HCT116 (cell line): ENCODE data around the gene CABP2. TPM values are rescaled to one million over a fixed set of nuclear protein-coding genes. Genes with fewer than 3 reads are reported as not detected.

ENCODE experiments used
- ATAC-seq: fragments of 200-7000 bp; cut with Tn5 transposase; 2 replicates; pipeline ENCODE4 v1.9.1; 2020; ENCODE audit warnings: mild to moderate bottlenecking, moderate library complexity
- BruUV-seq: library from RNA; stranded (reverse); fragments of 400-500 nt; replicated peaks from 2 replicates; lab custom pipeline; 2021; lab: Mats Ljungman, UMichigan
- CTCF ChIA-PET: fragments of 300-600 bp; sonication (Branson Sonifier 250); formaldehyde crosslinking; loops from one replicate; lab custom pipeline; 2021; ENCODE audit warnings: antibody characterized with exemption; lab: Charles Lee
- POLR2A ChIA-PET: fragments of 300-600, 350-600 bp; sonication (Branson Sonifier 250); formaldehyde crosslinking; loops from one replicate; lab custom pipeline; 2021; ENCODE audit warnings: antibody characterized with exemption; lab: Charles Lee
- RAD21 ChIA-PET, 2 experiments: fragments of 300-600 bp; sonication (Branson Sonifier 250); formaldehyde crosslinking; loops; one replicate each; lab custom pipeline; 2023; ENCODE audit warnings: low total read pairs in 2 of 2; ENCODE audit not compliant: uncharacterized antibody in 2 of 2, unreplicated experiment in 2 of 2, low non-redundant PET in 1 of 2; lab: Charles Lee
- DNase-seq: peaks from one replicate; pipeline ENCODE4 v3.0.0-alpha.2; 2010; ENCODE audit warnings: low read depth, low spot score
- H2AFZ ChIP-seq: fragments of 200-600 bp; shearing (Covaris generic), sonication (generic); 2 replicates; pipeline ENCODE4 v1.6.1; 2017; ENCODE audit warnings: low read depth, mixed run types, mixed read lengths, antibody characterized with exemption, low read length; ENCODE audit not compliant: poor library complexity, severe bottlenecking
- H3K27ac ChIP-seq: 2 replicates; pipeline ENCODE4 v1.5.1; 2012; ENCODE audit warnings: low read depth, low read length
- H3K27me3 ChIP-seq: fragments of 200-600 bp; sonication (generic); 2 replicates; pipeline ENCODE4 v1.6.1; 2016; ENCODE audit warnings: mixed run types, low read length, mixed read lengths; ENCODE audit not compliant: insufficient read depth
- H3K36me3 ChIP-seq, 2 experiments: fragments of 200-500 bp in 1 of 2; fragments of 200-600 bp in 1 of 2; sonication (Bioruptor generic) in 1 of 2; sonication (generic) in 1 of 2; 2 replicates each; pipeline versions ENCODE4 v1.5.1 to v1.6.1; 2014 to 2016; ENCODE audit warnings: low read length in 2 of 2, inconsistent platforms in 1 of 2, mixed read lengths in 1 of 2, mixed run types in 1 of 2; ENCODE audit not compliant: insufficient read depth in 2 of 2, control insufficient read depth in 1 of 2
- H3K4me1 ChIP-seq, 2 experiments: fragments of 200-600 bp in 1 of 2; sonication (generic) in 1 of 2; 2 replicates each; pipeline versions ENCODE4 v1.5.1 to v1.6.1; 2012 to 2017; ENCODE audit warnings: low read length in 2 of 2, inconsistent platforms in 1 of 2, mild to moderate bottlenecking in 1 of 2, mixed read lengths in 1 of 2, mixed run types in 1 of 2, moderate library complexity in 1 of 2; ENCODE audit not compliant: insufficient read depth in 2 of 2, control insufficient read depth in 1 of 2
- H3K4me2 ChIP-seq: fragments of 200-600 bp; sonication (generic); 2 replicates; pipeline ENCODE4 v1.6.1; 2017; ENCODE audit warnings: mixed run types, low read length, mixed read lengths
- H3K4me3 ChIP-seq, 2 experiments: fragments of 200-600 bp in 1 of 2; sonication (generic) in 1 of 2; replicated peaks in 1 of 2; 2 replicates each; pipeline ENCODE4 v1.5.1; 2011 to 2016; ENCODE audit warnings: low read length in 2 of 2, control low read depth in 1 of 2, low read depth in 1 of 2, mild to moderate bottlenecking in 1 of 2, mixed read lengths in 1 of 2, mixed run types in 1 of 2
- H3K79me2 ChIP-seq: fragments of 200-600 bp; sonication (generic); 2 replicates; pipeline ENCODE4 v1.6.1; 2017; ENCODE audit warnings: mild to moderate bottlenecking, mixed run types, low read length, moderate library complexity, mixed read lengths; ENCODE audit not compliant: insufficient read depth
- H3K9ac ChIP-seq: fragments of 200-600 bp; sonication (generic); 2 replicates; pipeline ENCODE4 v1.6.1; 2016; ENCODE audit warnings: low read length, mixed read lengths
- H3K9me2 ChIP-seq: fragments of 200-600 bp; sonication (generic), shearing (Covaris generic); 2 replicates; pipeline ENCODE4 v1.6.1; 2017; ENCODE audit warnings: mixed run types, mild to moderate bottlenecking, moderate library complexity; ENCODE audit not compliant: insufficient read depth
- H3K9me3 ChIP-seq, 2 experiments: fragments of 200-500 bp in 1 of 2; fragments of 200-600 bp in 1 of 2; sonication (Bioruptor generic) in 1 of 2; sonication (generic) in 1 of 2; 2 replicates each; pipeline ENCODE4 v1.6.1; 2014 to 2017; ENCODE audit warnings: low read length in 2 of 2, mixed read lengths in 2 of 2, inconsistent platforms in 1 of 2, low read depth in 1 of 2, mild to moderate bottlenecking in 1 of 2, mixed run types in 1 of 2, moderate library complexity in 1 of 2; ENCODE audit not compliant: control insufficient read depth in 1 of 2, insufficient read depth in 1 of 2
- H4K20me1 ChIP-seq: fragments of 200-600 bp; sonication (generic), shearing (Covaris generic); 2 replicates; pipeline ENCODE4 v1.6.1; 2017; ENCODE audit warnings: mixed run types, mild to moderate bottlenecking, moderate library complexity; ENCODE audit not compliant: insufficient read depth
- CBX3 ChIP-seq: IDR thresholded peaks from 2 replicates; pipeline ENCODE4 v1.6.1; 2012; ENCODE audit warnings: low read depth
- CEBPB ChIP-seq: IDR thresholded peaks from 2 replicates; pipeline ENCODE4 v1.6.1; 2012; ENCODE audit warnings: low read depth
- EGR1 ChIP-seq: IDR thresholded peaks from 2 replicates; pipeline ENCODE4 v1.6.1; 2012; ENCODE audit warnings: low read depth
- EZH2 ChIP-seq: fragments of 200-600 bp; sonication (generic); IDR thresholded peaks from 2 replicates; pipeline ENCODE4 v1.6.1; 2017; ENCODE audit warnings: antibody characterized with exemption, mixed run types
- EZH2phosphoT487 ChIP-seq: fragments of 200-600 bp; IDR thresholded peaks from 2 replicates; pipeline ENCODE4 v1.6.1; 2018; ENCODE audit warnings: antibody characterized with exemption, borderline replicate concordance
- FOSL1 ChIP-seq: IDR thresholded peaks from 2 replicates; pipeline ENCODE4 v1.6.1; 2012; ENCODE audit warnings: low read depth
- POLR2AphosphoS5 ChIP-seq: IDR thresholded peaks from 2 replicates; pipeline ENCODE4 v1.6.1; 2011; ENCODE audit warnings: mild to moderate bottlenecking, low read depth, low read length, moderate library complexity
- RAD21 ChIP-seq: IDR thresholded peaks from 2 replicates; pipeline ENCODE4 v1.6.1; 2012; ENCODE audit warnings: low read depth, mild to moderate bottlenecking
- SP1 ChIP-seq: IDR thresholded peaks from 2 replicates; pipeline ENCODE4 v1.6.1; 2012; ENCODE audit warnings: low read depth
- SRF ChIP-seq: IDR thresholded peaks from 2 replicates; pipeline ENCODE4 v1.6.1; 2012; ENCODE audit warnings: low read depth
- TCF7L2 ChIP-seq: IDR thresholded peaks from 2 replicates; pipeline ENCODE4 v1.7.0; 2011; ENCODE audit warnings: borderline replicate concordance, inconsistent platforms; ENCODE audit not compliant: insufficient read depth, insufficient read length; ENCODE audit errors: extremely low read depth
- ZNF274 ChIP-seq: fragments of 200-500 bp; sonication (Bioruptor generic); IDR thresholded peaks from 2 replicates; pipeline ENCODE4 v1.6.1; 2014; ENCODE audit warnings: mild to moderate bottlenecking, low read depth, low read length, inconsistent platforms
- intact Hi-C: fragments of 100-400 bp; cut with micrococcal nuclease; formaldehyde crosslinking; loops from 2 replicates; pipeline ENCODE4 v1.10.0; 2022
- total RNA-seq: library from RNA; stranded (reverse); gene quantifications from one replicate; pipeline ENCODE4 v1.2.1, GENCODE V29; 2021; ENCODE audit not compliant: unreplicated experiment
- TF ChIP-seq, protein P1 (sequence below), 3 experiments: fragments of 200-600 bp in 1 of 3; sonication (generic) in 1 of 3; IDR thresholded peaks in 2 of 3; conservative IDR thresholded peaks in 1 of 3; 2 replicates each; pipeline ENCODE4 v1.5.1; 2012 to 2017; ENCODE audit warnings: low read depth in 2 of 3, low read length in 2 of 3, antibody characterized with exemption in 1 of 3, borderline replicate concordance in 1 of 3, control low read depth in 1 of 3, mild to moderate bottlenecking in 1 of 3, mixed read lengths in 1 of 3, mixed run types in 1 of 3, moderate library complexity in 1 of 3; ENCODE audit not compliant: insufficient read depth in 1 of 3
- TF ChIP-seq, protein P2 (sequence below): IDR thresholded peaks from 2 replicates; pipeline ENCODE4 v1.6.1; 2012; ENCODE audit warnings: low read depth
- TF ChIP-seq, protein P3 (sequence below): IDR thresholded peaks from 2 replicates; pipeline ENCODE4 v1.6.1; 2012
- TF ChIP-seq, protein P4 (sequence below): IDR thresholded peaks from 2 replicates; pipeline ENCODE4 v1.6.1; 2011; ENCODE audit warnings: mild to moderate bottlenecking, low read length, moderate library complexity; ENCODE audit not compliant: insufficient replicate concordance; ENCODE audit errors: extremely low read depth

The CABP2 gene
- total RNA-seq, 1 experiment from 2014 or later, result not detected

DNA sequence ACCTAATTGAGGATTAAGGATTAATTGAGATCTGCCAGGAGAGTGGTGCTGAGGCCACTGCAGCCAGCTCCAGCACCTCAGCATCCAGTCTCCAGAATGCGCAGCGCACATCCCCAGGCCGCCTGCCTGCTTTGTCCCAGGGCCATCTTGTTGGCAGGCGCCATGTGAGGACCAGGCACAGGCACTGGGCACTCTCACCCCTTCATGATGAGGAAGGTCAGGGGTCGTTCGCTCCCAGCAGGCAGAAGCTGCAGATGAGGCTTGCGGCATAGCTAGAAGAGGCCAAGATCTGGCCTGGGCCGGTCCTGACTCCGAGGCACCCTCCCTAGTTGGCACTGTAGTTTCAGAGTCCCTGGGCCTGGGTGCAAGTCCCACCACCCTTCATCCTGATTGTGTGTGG is 6.4 kb downstream of the CABP2 start:
- Histone ChIP-seq H3K36me3 (no peaks in the 10 kb centered on the region), H3K4me3 (no peak overlapping the region), H3K4me2 (no peak overlapping the region), H2AFZ (no peak overlapping the region), H3K27ac (no peak overlapping the region), H3K79me2 (no peaks in the 10 kb centered on the region), H3K4me1 (no peaks in the 10 kb centered on the region), H3K27me3 (no peaks in the 10 kb centered on the region), H3K9me3 (no peaks in the 10 kb centered on the region), H3K9me2 (no peaks in the 10 kb centered on the region), H4K20me1 (no peaks in the 10 kb centered on the region), H3K9ac (no peak overlapping the region)
- ChIA-PET CTCF (no interaction called here), RAD21 (no interaction called here), POLR2A (no interaction called here)
- intact Hi-C loops, result no loop called here
- TF ChIP-seq, protein P1, sequence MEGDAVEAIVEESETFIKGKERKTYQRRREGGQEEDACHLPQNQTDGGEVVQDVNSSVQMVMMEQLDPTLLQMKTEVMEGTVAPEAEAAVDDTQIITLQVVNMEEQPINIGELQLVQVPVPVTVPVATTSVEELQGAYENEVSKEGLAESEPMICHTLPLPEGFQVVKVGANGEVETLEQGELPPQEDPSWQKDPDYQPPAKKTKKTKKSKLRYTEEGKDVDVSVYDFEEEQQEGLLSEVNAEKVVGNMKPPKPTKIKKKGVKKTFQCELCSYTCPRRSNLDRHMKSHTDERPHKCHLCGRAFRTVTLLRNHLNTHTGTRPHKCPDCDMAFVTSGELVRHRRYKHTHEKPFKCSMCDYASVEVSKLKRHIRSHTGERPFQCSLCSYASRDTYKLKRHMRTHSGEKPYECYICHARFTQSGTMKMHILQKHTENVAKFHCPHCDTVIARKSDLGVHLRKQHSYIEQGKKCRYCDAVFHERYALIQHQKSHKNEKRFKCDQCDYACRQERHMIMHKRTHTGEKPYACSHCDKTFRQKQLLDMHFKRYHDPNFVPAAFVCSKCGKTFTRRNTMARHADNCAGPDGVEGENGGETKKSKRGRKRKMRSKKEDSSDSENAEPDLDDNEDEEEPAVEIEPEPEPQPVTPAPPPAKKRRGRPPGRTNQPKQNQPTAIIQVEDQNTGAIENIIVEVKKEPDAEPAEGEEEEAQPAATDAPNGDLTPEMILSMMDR (IDR thresholded peaks at IDR 0.05 in 2 of 3, conservative IDR thresholded peaks at IDR 0.05 in 1 of 3; ENCODE audit: borderline replicate concordance in 1 of 3, insufficient read depth in 1 of 3, low read depth in 2 of 3, low read length in 2 of 3), result no peak
- no peak for TF ChIP-seq SRF
- TF ChIP-seq, protein P2, sequence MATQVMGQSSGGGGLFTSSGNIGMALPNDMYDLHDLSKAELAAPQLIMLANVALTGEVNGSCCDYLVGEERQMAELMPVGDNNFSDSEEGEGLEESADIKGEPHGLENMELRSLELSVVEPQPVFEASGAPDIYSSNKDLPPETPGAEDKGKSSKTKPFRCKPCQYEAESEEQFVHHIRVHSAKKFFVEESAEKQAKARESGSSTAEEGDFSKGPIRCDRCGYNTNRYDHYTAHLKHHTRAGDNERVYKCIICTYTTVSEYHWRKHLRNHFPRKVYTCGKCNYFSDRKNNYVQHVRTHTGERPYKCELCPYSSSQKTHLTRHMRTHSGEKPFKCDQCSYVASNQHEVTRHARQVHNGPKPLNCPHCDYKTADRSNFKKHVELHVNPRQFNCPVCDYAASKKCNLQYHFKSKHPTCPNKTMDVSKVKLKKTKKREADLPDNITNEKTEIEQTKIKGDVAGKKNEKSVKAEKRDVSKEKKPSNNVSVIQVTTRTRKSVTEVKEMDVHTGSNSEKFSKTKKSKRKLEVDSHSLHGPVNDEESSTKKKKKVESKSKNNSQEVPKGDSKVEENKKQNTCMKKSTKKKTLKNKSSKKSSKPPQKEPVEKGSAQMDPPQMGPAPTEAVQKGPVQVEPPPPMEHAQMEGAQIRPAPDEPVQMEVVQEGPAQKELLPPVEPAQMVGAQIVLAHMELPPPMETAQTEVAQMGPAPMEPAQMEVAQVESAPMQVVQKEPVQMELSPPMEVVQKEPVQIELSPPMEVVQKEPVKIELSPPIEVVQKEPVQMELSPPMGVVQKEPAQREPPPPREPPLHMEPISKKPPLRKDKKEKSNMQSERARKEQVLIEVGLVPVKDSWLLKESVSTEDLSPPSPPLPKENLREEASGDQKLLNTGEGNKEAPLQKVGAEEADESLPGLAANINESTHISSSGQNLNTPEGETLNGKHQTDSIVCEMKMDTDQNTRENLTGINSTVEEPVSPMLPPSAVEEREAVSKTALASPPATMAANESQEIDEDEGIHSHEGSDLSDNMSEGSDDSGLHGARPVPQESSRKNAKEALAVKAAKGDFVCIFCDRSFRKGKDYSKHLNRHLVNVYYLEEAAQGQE, result no peak
- no peak for TF ChIP-seq RAD21
- TF ChIP-seq EZH2phosphoT487, result no peak
- no peak for TF ChIP-seq EGR1
- TF ChIP-seq CBX3, result no peak
- no peak for TF ChIP-seq ZNF274
- TF ChIP-seq, protein P3, sequence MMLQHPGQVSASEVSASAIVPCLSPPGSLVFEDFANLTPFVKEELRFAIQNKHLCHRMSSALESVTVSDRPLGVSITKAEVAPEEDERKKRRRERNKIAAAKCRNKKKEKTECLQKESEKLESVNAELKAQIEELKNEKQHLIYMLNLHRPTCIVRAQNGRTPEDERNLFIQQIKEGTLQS, result no peak
- TF ChIP-seq FOSL1, result no peak
- TF ChIP-seq CEBPB, result no peak
- TF ChIP-seq TCF7L2, result no peak
- TF ChIP-seq EZH2, result no peak
- TF ChIP-seq, protein P4, sequence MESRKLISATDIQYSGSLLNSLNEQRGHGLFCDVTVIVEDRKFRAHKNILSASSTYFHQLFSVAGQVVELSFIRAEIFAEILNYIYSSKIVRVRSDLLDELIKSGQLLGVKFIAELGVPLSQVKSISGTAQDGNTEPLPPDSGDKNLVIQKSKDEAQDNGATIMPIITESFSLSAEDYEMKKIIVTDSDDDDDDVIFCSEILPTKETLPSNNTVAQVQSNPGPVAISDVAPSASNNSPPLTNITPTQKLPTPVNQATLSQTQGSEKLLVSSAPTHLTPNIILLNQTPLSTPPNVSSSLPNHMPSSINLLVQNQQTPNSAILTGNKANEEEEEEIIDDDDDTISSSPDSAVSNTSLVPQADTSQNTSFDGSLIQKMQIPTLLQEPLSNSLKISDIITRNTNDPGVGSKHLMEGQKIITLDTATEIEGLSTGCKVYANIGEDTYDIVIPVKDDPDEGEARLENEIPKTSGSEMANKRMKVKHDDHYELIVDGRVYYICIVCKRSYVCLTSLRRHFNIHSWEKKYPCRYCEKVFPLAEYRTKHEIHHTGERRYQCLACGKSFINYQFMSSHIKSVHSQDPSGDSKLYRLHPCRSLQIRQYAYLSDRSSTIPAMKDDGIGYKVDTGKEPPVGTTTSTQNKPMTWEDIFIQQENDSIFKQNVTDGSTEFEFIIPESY, result no peak
- no peak for TF ChIP-seq POLR2AphosphoS5
- TF ChIP-seq SP1, result no peak
- no TSS peak for BruUV-seq
- ATAC-seq, result no peak
- DNase-seq, result no peak
